Activated CD8-positive, alpha-beta T cell treated with anti-CD3 and anti-CD28 coated beads for 36 hours (primary cell): ENCODE results near the gene FANCC. TPM values are rescaled to one million over a fixed set of nuclear protein-coding genes. Genes with fewer than 3 reads are reported as not detected.

Experiments
- ATAC-seq: fragments of 200-7000 bp; cut with Tn5 transposase; one replicate; pipeline ENCODE4 v1.10.0; 2021; ENCODE audit warnings: mild to moderate bottlenecking, moderate library complexity
- CTCF ChIA-PET: fragments of 350-600 bp; sonication (Branson Sonifier 250); formaldehyde crosslinking; loops from one replicate; lab custom pipeline; 2021; ENCODE audit warnings: antibody characterized with exemption; lab: Charles Lee
- POLR2A ChIA-PET: fragments of 350-600 bp; sonication (Branson Sonifier 250); formaldehyde crosslinking; loops from one replicate; lab custom pipeline; 2021; ENCODE audit warnings: antibody characterized with exemption; lab: Charles Lee
- DNase-seq: peaks from one replicate; pipeline ENCODE4 v3.0.0-alpha.2; 2020
- H3K27ac Mint-ChIP-seq: one replicate; pipeline ENCODE4 v1.8.0; 2021; ENCODE audit warnings: mild to moderate bottlenecking, mixed read lengths
- H3K27me3 Mint-ChIP-seq: one replicate; pipeline ENCODE4 v1.8.0; 2021; ENCODE audit warnings: mixed read lengths
- H3K36me3 Mint-ChIP-seq: one replicate; pipeline ENCODE4 v1.8.0; 2021; ENCODE audit warnings: low read depth, mixed read lengths
- H3K4me1 Mint-ChIP-seq: one replicate; pipeline ENCODE4 v1.8.0; 2021; ENCODE audit warnings: low read depth, mixed read lengths
- H3K4me3 Mint-ChIP-seq: one replicate; pipeline ENCODE4 v1.8.0; 2021; ENCODE audit warnings: mild to moderate bottlenecking, moderate library complexity, mixed read lengths
- H3K9me3 Mint-ChIP-seq: one replicate; pipeline ENCODE4 v1.8.0; 2021; ENCODE audit warnings: mixed read lengths
- CTCF ChIP-seq: fragments of 200-600 bp; IDR thresholded peaks from one replicate; pipeline ENCODE4 v1.8.0; 2022; ENCODE audit warnings: antibody characterized with exemption, mild to moderate bottlenecking
- intact Hi-C: fragments of 100-400 bp; cut with micrococcal nuclease; formaldehyde crosslinking; loops from one replicate; pipeline ENCODE4 v1.10.0; 2022
- total RNA-seq, 2 experiments: library from RNA; stranded (reverse); gene quantifications; one replicate each; pipeline ENCODE4 v1.2.3, GENCODE V29; 2021

FANCC gene
- total RNA-seq, 2 experiments from 2014 or later, result 11.5 to 12.4 TPM

GRCh38 chr9:95213117-95213516 is 104.4 kb downstream of the FANCC start:
- Mint-ChIP-seq H3K36me3 (no peaks in the 10 kb centered on the region), H3K4me3 (no peak overlapping the region), H3K4me1 (peaks cover 6% of the 10 kb centered on the region), H3K9me3 (no peaks in the 10 kb centered on the region), H3K27ac (no peak overlapping the region), H3K27me3 (peaks cover 1% of the 10 kb centered on the region)
- intact Hi-C loops, result no loop called here
- ChIA-PET POLR2A (no interaction called here), CTCF (no interaction called here)
- DNase-seq, result no peak
- no peak for ATAC-seq
- TF ChIP-seq CTCF, result no peak

- ATAC-seq, result no peak
- CTCF ChIA-PET, result interaction anchor here (1.0 kb wide), 1 partner anchor 43 kb away, joined by 3 read pairs; no protein-coding TSS in a partner anchor
- H3K27me3 Mint-ChIP-seq, result peaks cover 1% of the 10 kb centered on the region
- no peak overlapping the region for H3K4me3 Mint-ChIP-seq
- DNase-seq, result no peak
- no peaks in the 10 kb centered on the region for H3K9me3 Mint-ChIP-seq
- TF ChIP-seq CTCF, result no peak
- H3K4me1 Mint-ChIP-seq, result peaks cover 6% of the 10 kb centered on the region
- no peak overlapping the region for H3K27ac Mint-ChIP-seq
- intact Hi-C loops, result no loop called here
- H3K36me3 Mint-ChIP-seq, result no peaks in the 10 kb centered on the region
- POLR2A ChIA-PET, result no interaction called here
Measured at GRCh38 chr9:95211028-95211427, 106.5 kb downstream of the FANCC start.

GRCh38 chr9:95207403-95207802 is 110.1 kb downstream of the FANCC start:
- intact Hi-C loops, result no loop called here
- Mint-ChIP-seq H3K9me3 (no peaks in the 10 kb centered on the region), H3K27me3 (peaks cover 2% of the 10 kb centered on the region), H3K4me3 (no peak overlapping the region), H3K27ac (no peak overlapping the region), H3K36me3 (no peaks in the 10 kb centered on the region), H3K4me1 (peaks cover 2% of the 10 kb centered on the region)
- no peak for TF ChIP-seq CTCF
- POLR2A ChIA-PET, result no interaction called here
- CTCF ChIA-PET, result no interaction called here
- DNase-seq (no peak), ATAC-seq (no peak)

- Mint-ChIP-seq H3K27me3 (peaks cover 2% of the 10 kb centered on the region), H3K4me1 (peaks cover 4% of the 10 kb centered on the region), H3K36me3 (no peaks in the 10 kb centered on the region), H3K27ac (no peak overlapping the region), H3K9me3 (no peaks in the 10 kb centered on the region), H3K4me3 (no peak overlapping the region)
- no peak for ATAC-seq
- DNase-seq, result no peak
- no peak for TF ChIP-seq CTCF
- intact Hi-C loops, result no loop called here
- CTCF ChIA-PET, result interaction anchor here (0.9 to 1.1 kb wide), 2 partner anchors 26 to 130 kb away, joined by 3 read pairs; no protein-coding TSS in a partner anchor
- POLR2A ChIA-PET, result no interaction called here
Measured at GRCh38 chr9:95206143-95206542, 111.4 kb downstream of the FANCC start.

- H3K27ac Mint-ChIP-seq, result no peak overlapping the region
- intact Hi-C loops, result no loop called here
- no peak for ATAC-seq
- H3K36me3 Mint-ChIP-seq, result no peaks in the 10 kb centered on the region
- POLR2A ChIA-PET, result no interaction called here
- peaks cover 2% of the 10 kb centered on the region for H3K27me3 Mint-ChIP-seq
- no peak for DNase-seq
- no peak overlapping the region for H3K4me3 Mint-ChIP-seq
- CTCF ChIA-PET, result interaction anchor here (1.1 to 1.3 kb wide), 2 partner anchors 15 to 37 kb away, joined by 3 to 6 read pairs; no protein-coding TSS in a partner anchor
- H3K4me1 Mint-ChIP-seq, result peaks cover 5% of the 10 kb centered on the region
- no peak for TF ChIP-seq CTCF
- H3K9me3 Mint-ChIP-seq, result no peaks in the 10 kb centered on the region
Measured at GRCh38 chr9:95204710-95205109, 112.8 kb downstream of the FANCC start.
